Peyer's patch (tissue), 4 donors: Measurements from ENCODE around the gene SYT6. TPM values are rescaled to one million over a fixed set of nuclear protein-coding genes. Genes with fewer than 3 reads are reported as not detected.

Experiments used
- DNase-seq, 3 donors: peaks; one replicate each; pipeline ENCODE4 v3.0.0-alpha.2; 2017 to 2019
- H3K27ac ChIP-seq, 4 donors: fragments of 200-600 bp; sonication (generic); one replicate each; pipeline ENCODE4 v1.5.1; 2016 to 2019
- H3K27me3 ChIP-seq, 2 donors: fragments of 200-600 bp; sonication (generic); one replicate each; pipeline ENCODE4 v1.5.1; 2019
- H3K36me3 ChIP-seq, 3 donors: fragments of 200-600 bp; sonication (generic); one replicate each; pipeline ENCODE4 v1.5.1; 2016 to 2019
- H3K4me1 ChIP-seq, 4 donors: fragments of 200-600 bp; sonication (generic); one replicate each; pipeline ENCODE4 v1.5.1; 2016 to 2019
- H3K4me3 ChIP-seq, 4 donors: fragments of 200-600 bp; sonication (generic); 1 replicate in 3 of 4; 2 replicates in 1 of 4; pipeline ENCODE4 v1.5.1; 2016 to 2019; ENCODE audit warnings: mild to moderate bottlenecking in 1 of 4
- H3K9me3 ChIP-seq, 4 donors: fragments of 200-600 bp; sonication (generic); one replicate each; pipeline ENCODE4 v1.5.1; 2016 to 2019; ENCODE audit warnings: mild to moderate bottlenecking in 1 of 4
- CTCF ChIP-seq, 6 experiments: fragments of 450-650 bp in 4 of 6; fragments of 200-600 bp in 2 of 6; sonication (generic) in 1 of 6; IDR thresholded peaks; one replicate each; pipeline ENCODE4 v1.5.1; 2017 to 2019; ENCODE audit warnings: antibody characterized with exemption in 6 of 6, mild to moderate bottlenecking in 3 of 6, moderate library complexity in 1 of 6
- POLR2A ChIP-seq, 2 donors: fragments of 450-650 bp; IDR thresholded peaks; one replicate each; pipeline ENCODE4 v1.5.1; 2017; ENCODE audit warnings: antibody characterized with exemption in 2 of 2, mild to moderate bottlenecking in 2 of 2, moderate library complexity in 2 of 2
- total RNA-seq, 4 donors: library from RNA; depleted of rRNA; stranded (reverse); fragments of >200 nt; gene quantifications; one replicate each; pipeline ENCODE4 v1.1.0, GENCODE V29; 2016

SYT6 gene
- total RNA-seq, 4 donors from 2014 or later = not detected

- DNase-seq = no peak
- no peaks in the 10 kb centered on the region for H3K27me3 ChIP-seq
- H3K4me1 ChIP-seq = no peaks in the 10 kb centered on the region
- TF ChIP-seq CTCF (IDR thresholded peaks at IDR 0.05) = no peak
- no peak for TF ChIP-seq POLR2A (IDR thresholded peaks at IDR 0.05)
- H3K4me3 ChIP-seq = no peak overlapping the region
- H3K36me3 ChIP-seq = no peaks in the 10 kb centered on the region
- no peak overlapping the region for H3K27ac ChIP-seq
- no peaks in the 10 kb centered on the region for H3K9me3 ChIP-seq
Measured at GRCh38 chr1:114087495-114087894, 66.2 kb downstream of the SYT6 start.

DNA sequence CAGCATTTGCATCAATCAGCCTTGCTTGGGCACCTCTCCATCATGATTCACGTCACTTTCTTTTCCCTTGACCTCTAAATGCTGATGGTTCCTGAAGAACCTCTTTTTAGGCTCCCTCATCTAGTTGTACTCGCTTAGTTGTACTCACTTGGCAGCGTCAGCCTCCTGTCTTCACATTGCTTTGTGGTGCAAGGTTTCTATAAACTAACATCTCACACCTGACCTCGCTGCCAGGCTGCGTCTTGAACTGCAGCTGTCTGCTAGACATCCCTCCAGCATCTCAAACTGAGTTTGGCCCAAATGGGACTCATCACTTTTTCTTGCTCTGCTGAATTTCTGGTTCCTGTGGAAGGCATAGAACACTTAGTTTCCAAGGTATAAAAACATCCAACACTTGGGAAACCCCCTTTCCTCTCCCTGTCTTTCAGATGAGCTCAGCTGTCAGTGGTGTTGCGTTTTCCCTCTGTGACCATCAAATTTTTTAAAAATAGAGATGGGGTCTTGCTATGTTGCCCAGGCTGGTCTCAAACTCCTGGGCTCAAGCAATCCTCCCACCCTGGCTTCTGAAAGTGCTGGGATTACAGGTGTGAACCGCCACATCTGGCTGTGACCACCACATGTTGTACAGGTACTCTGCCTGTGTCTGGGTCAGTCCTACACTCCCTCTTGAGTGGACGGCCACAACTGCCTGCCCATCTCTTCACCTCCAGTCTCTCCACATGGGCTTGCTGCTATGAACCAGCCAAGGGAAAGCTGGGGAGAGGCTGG is 66.9 kb downstream of the SYT6 start:
- no peaks in the 10 kb centered on the region for H3K36me3 ChIP-seq
- no peaks in the 10 kb centered on the region for H3K4me1 ChIP-seq
- H3K27me3 ChIP-seq = no peaks in the 10 kb centered on the region
- no peaks in the 10 kb centered on the region for H3K9me3 ChIP-seq
- H3K27ac ChIP-seq = no peak overlapping the region
- no peak overlapping the region for H3K4me3 ChIP-seq
- no peak for DNase-seq
- TF ChIP-seq POLR2A (IDR thresholded peaks at IDR 0.05) (no peak), CTCF (IDR thresholded peaks at IDR 0.05) (no peak)

- DNase-seq = no peak
- H3K27ac ChIP-seq = no peak overlapping the region
- no peaks in the 10 kb centered on the region for H3K9me3 ChIP-seq
- TF ChIP-seq CTCF (IDR thresholded peaks at IDR 0.05) = no peak
- TF ChIP-seq POLR2A (IDR thresholded peaks at IDR 0.05) = no peak
- H3K4me3 ChIP-seq = no peak overlapping the region
- H3K4me1 ChIP-seq = no peaks in the 10 kb centered on the region
- no peaks in the 10 kb centered on the region for H3K27me3 ChIP-seq
- H3K36me3 ChIP-seq = no peaks in the 10 kb centered on the region
Measured at GRCh38 chr1:114082867-114083585, 70.6 kb downstream of the SYT6 start.

GRCh38 chr1:114082304-114082630 is 71.4 kb downstream of the SYT6 start:
- Histone ChIP-seq H3K9me3 (no peaks in the 10 kb centered on the region), H3K4me3 (no peak overlapping the region), H3K27ac (no peak overlapping the region), H3K4me1 (no peaks in the 10 kb centered on the region), H3K36me3 (no peaks in the 10 kb centered on the region), H3K27me3 (no peaks in the 10 kb centered on the region)
- no peak for DNase-seq
- TF ChIP-seq POLR2A (IDR thresholded peaks at IDR 0.05) (no peak), CTCF (IDR thresholded peaks at IDR 0.05) (no peak)

GRCh38 chr1:114081437-114082303 is 72.0 kb downstream of the SYT6 start:
- Histone ChIP-seq H3K36me3 (no peaks in the 10 kb centered on the region), H3K9me3 (no peaks in the 10 kb centered on the region), H3K4me3 (no peak overlapping the region), H3K27me3 (no peaks in the 10 kb centered on the region), H3K4me1 (no peaks in the 10 kb centered on the region), H3K27ac (peak overlapping the region in 2 of 4 donors; percentile 1 to 39)
- TF ChIP-seq POLR2A (IDR thresholded peaks at IDR 0.05) (no peak), CTCF (IDR thresholded peaks at IDR 0.05) (no peak)
- no peak for DNase-seq
